HL-60 (cell line): Measurements from ENCODE around the gene MRPL17.

Experiments used
- CTCF ChIP-seq: IDR thresholded peaks from one replicate; pipeline ENCODE4 v1.5.1; 2011; ENCODE audit warnings: low read length, control low read depth, inconsistent platforms; ENCODE audit not compliant: insufficient read depth
- GABPA ChIP-seq: IDR thresholded peaks from 2 replicates; pipeline ENCODE4 v1.6.1; 2012; ENCODE audit warnings: low read depth
- POLR2AphosphoS5 ChIP-seq: IDR thresholded peaks from 2 replicates; pipeline ENCODE4 v1.6.1; 2012; ENCODE audit warnings: low read depth
- REST ChIP-seq: IDR thresholded peaks from 2 replicates; pipeline ENCODE4 v1.6.1; 2012; ENCODE audit warnings: low read depth; ENCODE audit not compliant: insufficient replicate concordance
- SPI1 ChIP-seq: IDR thresholded peaks from 2 replicates; pipeline ENCODE4 v1.6.1; 2012; ENCODE audit warnings: low read depth, mild to moderate bottlenecking, borderline replicate concordance

- no peak for TF ChIP-seq CTCF
- no peak for TF ChIP-seq POLR2AphosphoS5
- no peak for TF ChIP-seq GABPA
- no peak for TF ChIP-seq REST
- no peak for TF ChIP-seq SPI1
Measured at GRCh38 chr11:6656584-6656915, 26.6 kb downstream of the MRPL17 start.
